GM23338 (cell line): ENCODE data around the gene NTM. TPM values are rescaled to one million over a fixed set of nuclear protein-coding genes. Genes with fewer than 3 reads are reported as not detected.

ENCODE experiments used
- ATAC-seq: fragments of 200-7000 bp; cut with Tn5 transposase; 3 replicates; pipeline ENCODE4 v1.9.1; 2020
- DNase-seq: peaks from one replicate; pipeline ENCODE4 v3.0.0-alpha.2; 2015; ENCODE audit warnings: low spot score
- H2AFZ ChIP-seq: fragments of 200-600 bp; sonication (generic); 2 replicates; pipeline ENCODE4 v1.8.0; 2016; ENCODE audit warnings: antibody characterized with exemption, mild to moderate bottlenecking, moderate library complexity
- H3F3A ChIP-seq: fragments of 200-600 bp; sonication (generic); replicated peaks from 2 replicates; pipeline ENCODE4 v1.8.0; 2017; ENCODE audit warnings: antibody characterized with exemption, mixed run types, low read depth
- H3K27ac ChIP-seq: fragments of 200-600 bp; sonication (generic); 2 replicates; pipeline ENCODE4 v1.6.1; 2016; ENCODE audit warnings: low read depth
- H3K27me3 ChIP-seq: fragments of 200-600 bp; sonication (generic); 2 replicates; pipeline ENCODE4 v1.8.0; 2016; ENCODE audit warnings: mild to moderate bottlenecking, mixed run types, moderate library complexity; ENCODE audit not compliant: insufficient read depth
- H3K36me3 ChIP-seq: fragments of 200-600 bp; sonication (generic); 2 replicates; pipeline ENCODE4 v1.8.0; 2016; ENCODE audit warnings: mild to moderate bottlenecking; ENCODE audit not compliant: insufficient read depth
- H3K4me1 ChIP-seq: fragments of 200-600 bp; sonication (generic); 2 replicates; pipeline ENCODE4 v1.8.0; 2016; ENCODE audit warnings: mild to moderate bottlenecking, moderate library complexity; ENCODE audit not compliant: insufficient read depth
- H3K4me2 ChIP-seq: fragments of 200-600 bp; sonication (generic); 2 replicates; pipeline ENCODE4 v1.7.1; 2017; ENCODE audit warnings: mixed run types
- H3K4me3 ChIP-seq: fragments of 200-600 bp; sonication (generic); 2 replicates; pipeline ENCODE4 v1.6.1; 2016; ENCODE audit warnings: mixed run types
- H3K79me2 ChIP-seq: fragments of 200-600 bp; sonication (generic); replicated peaks from 2 replicates; pipeline ENCODE4 v1.8.0; 2017; ENCODE audit warnings: mild to moderate bottlenecking; ENCODE audit not compliant: insufficient read depth
- H3K9me2 ChIP-seq: fragments of 200-600 bp; sonication (generic); 2 replicates; pipeline ENCODE4 v1.8.0; 2017; ENCODE audit not compliant: insufficient read depth
- H4K20me1 ChIP-seq: fragments of 200-600 bp; sonication (generic); replicated peaks from 2 replicates; pipeline ENCODE4 v1.8.0; 2017; ENCODE audit warnings: mild to moderate bottlenecking; ENCODE audit not compliant: insufficient read depth
- H3K27ac Mint-ChIP-seq: 2 replicates; pipeline ENCODE4 v1.8.0; 2020; ENCODE audit warnings: inconsistent platforms, mild to moderate bottlenecking, moderate library complexity, mixed read lengths
- H3K27me3 Mint-ChIP-seq: 3 replicates; pipeline ENCODE4 v1.8.0; 2022; ENCODE audit warnings: low read depth, mild to moderate bottlenecking, moderate library complexity, mixed read lengths, inconsistent platforms; ENCODE audit not compliant: insufficient read depth, poor library complexity
- H3K36me3 Mint-ChIP-seq: 3 replicates; pipeline ENCODE4 v1.8.0; 2021; ENCODE audit warnings: low read depth, mild to moderate bottlenecking, inconsistent platforms, moderate library complexity, mixed read lengths
- H3K4me1 Mint-ChIP-seq: 3 replicates; pipeline ENCODE4 v1.8.0; 2020; ENCODE audit warnings: mild to moderate bottlenecking, inconsistent platforms, mixed read lengths
- H3K4me3 Mint-ChIP-seq: 3 replicates; pipeline ENCODE4 v1.8.0; 2021; ENCODE audit warnings: moderate library complexity, mild to moderate bottlenecking, inconsistent platforms, mixed read lengths
- H3K9me3 Mint-ChIP-seq: 3 replicates; pipeline ENCODE4 v1.8.0; 2020; ENCODE audit warnings: moderate library complexity, mild to moderate bottlenecking, inconsistent platforms, mixed read lengths
- CREB1 ChIP-seq: fragments of 250-450 bp; sonication (Bioruptor Pico); IDR thresholded peaks from 2 replicates; pipeline ENCODE4 v1.5.0; 2020; ENCODE audit warnings: low read depth, mild to moderate bottlenecking, moderate library complexity
- EZH2 ChIP-seq: fragments of 200-600 bp; sonication (generic); IDR thresholded peaks from one replicate; pipeline ENCODE4 v1.8.0; 2017; ENCODE audit warnings: antibody characterized with exemption, mild to moderate bottlenecking, low read depth; ENCODE audit not compliant: unreplicated experiment
- JUNB ChIP-seq: IDR thresholded peaks from one replicate; pipeline ENCODE4 v1.6.1; 2016; ENCODE audit warnings: antibody characterized with exemption; ENCODE audit not compliant: unreplicated experiment
- NANOG ChIP-seq: IDR thresholded peaks from 2 replicates; pipeline ENCODE4 v1.6.1; 2016; ENCODE audit warnings: antibody characterized with exemption, borderline replicate concordance
- POLR2AphosphoS5 ChIP-seq: IDR thresholded peaks from 2 replicates; pipeline ENCODE4 v1.6.1; 2016; ENCODE audit warnings: antibody characterized with exemption, low read depth
- STAT1 ChIP-seq: IDR thresholded peaks from one replicate; pipeline ENCODE4 v1.6.1; 2016; ENCODE audit warnings: antibody characterized with exemption; ENCODE audit not compliant: unreplicated experiment
- ZNF114 ChIP-seq: fragments of 250-450 bp; sonication (Bioruptor Pico); IDR thresholded peaks from 2 replicates; pipeline ENCODE4 v1.5.0; 2020; ENCODE audit warnings: mild to moderate bottlenecking, moderate library complexity
- ZNF331 ChIP-seq: fragments of 250-450 bp; sonication (Bioruptor Pico); IDR thresholded peaks from 2 replicates; pipeline ENCODE4 v1.5.0; 2020; ENCODE audit warnings: low read depth, mild to moderate bottlenecking, moderate library complexity
- polyA plus RNA-seq: library from polyadenylated mRNA; unstranded; fragments of >200 nt; fragmentation: Nextera tagmentation; extraction: Ambion mirVana; gene quantifications from 2 replicates; pipeline ENCODE4 v1.2.1, GENCODE V29; 2016
- total RNA-seq: library from RNA; depleted of rRNA; stranded (reverse); fragments of >200 nt; shearing (Covaris generic); gene quantifications from 2 replicates; pipeline ENCODE4 v1.2.3, GENCODE V29; 2014
- TF ChIP-seq, protein P1 (sequence below): IDR thresholded peaks from one replicate; pipeline ENCODE4 v1.6.1; 2018; ENCODE audit warnings: antibody characterized with exemption; ENCODE audit not compliant: unreplicated experiment
- TF ChIP-seq, protein P2 (sequence below), 2 experiments: fragments of 200-600 bp in 1 of 2; sonication (generic) in 1 of 2; conservative IDR thresholded peaks; 2 replicates each; pipeline versions ENCODE4 v1.5.1 to v1.6.1; 2016 to 2017; ENCODE audit warnings: antibody characterized with exemption in 2 of 2, low read depth in 2 of 2, mild to moderate bottlenecking in 2 of 2, moderate library complexity in 1 of 2
- TF ChIP-seq, protein P3 (sequence below): IDR thresholded peaks from 2 replicates; pipeline ENCODE4 v1.6.1; 2016; ENCODE audit warnings: antibody characterized with exemption

NTM gene
- total and polyA plus RNA-seq, 2 experiments from 2014 or later = 10.6 to 14.6 TPM

DNA sequence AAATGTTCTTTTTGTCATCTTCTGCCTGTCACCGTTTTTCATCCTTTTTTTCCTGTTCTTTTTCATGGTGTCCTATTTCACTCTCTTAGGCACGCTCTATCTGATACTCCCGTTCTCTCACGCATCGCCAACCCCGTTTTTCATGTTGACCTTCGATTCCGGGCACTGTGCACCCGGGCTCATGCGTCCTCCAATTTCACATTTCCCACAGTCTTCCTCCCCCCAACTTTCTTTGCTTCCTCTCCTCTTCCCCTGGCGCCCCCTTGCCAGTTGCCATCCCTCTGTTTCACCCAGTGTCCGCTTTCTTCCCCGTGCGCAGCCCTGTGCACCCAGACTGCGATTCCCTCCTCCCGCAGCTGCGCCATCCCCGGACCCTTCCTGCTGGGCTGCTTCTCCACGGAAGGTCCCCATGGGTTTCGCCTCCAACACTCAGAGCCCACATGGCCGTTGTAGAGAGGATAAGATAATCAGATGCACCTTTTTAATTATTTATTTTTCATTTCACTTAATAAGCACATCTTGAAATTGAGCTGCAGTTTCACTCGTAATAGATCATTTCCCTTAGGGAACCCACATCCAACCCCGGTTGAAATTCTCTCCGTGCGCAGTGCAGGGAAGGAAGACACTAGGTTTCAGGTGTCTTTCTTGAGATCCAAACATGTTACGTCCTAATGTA is 791.1 kb downstream of the NTM start:
- H3K4me3 ChIP-seq = no peak overlapping the region
- H3K27me3 Mint-ChIP-seq = no peaks in the 10 kb centered on the region

DNA sequence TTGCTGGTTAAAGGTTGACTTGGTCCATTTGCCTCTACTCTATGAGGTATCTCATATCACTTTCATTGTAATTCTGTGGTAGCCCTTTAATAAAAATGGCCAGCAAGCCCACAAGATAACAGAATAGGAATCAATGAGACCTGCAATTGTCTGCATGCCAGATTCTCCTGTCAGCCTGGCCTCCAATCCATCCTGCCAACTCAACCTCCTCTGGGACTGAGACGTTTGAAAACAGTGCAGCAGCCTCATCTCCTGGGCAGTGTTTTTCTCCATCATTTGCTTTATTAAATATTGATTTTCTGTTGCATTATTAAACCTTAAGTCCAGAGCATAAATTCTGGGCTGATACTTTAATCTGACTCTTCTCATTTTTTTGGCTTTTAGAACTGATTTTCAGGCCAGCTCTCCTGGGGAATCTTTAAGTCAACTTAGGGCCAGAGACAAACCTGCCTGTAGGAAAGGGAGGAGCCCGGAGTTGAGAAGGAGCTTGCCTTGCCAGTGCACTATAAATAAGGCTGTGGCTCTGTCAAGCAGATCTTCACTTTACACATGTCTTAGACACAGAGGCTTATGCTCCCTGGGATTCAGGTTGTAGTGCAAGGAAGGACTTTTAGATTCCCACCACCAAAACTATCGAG is 798.0 kb downstream of the NTM start:
- Histone ChIP-seq H2AFZ (no peak overlapping the region), H3K9me2 (peaks cover 13% of the 10 kb centered on the region; the same call in 1 of the 2 replicates), H3K4me2 (no peak overlapping the region), H3F3A (no peaks in the 10 kb centered on the region), H3K4me3 (no peak overlapping the region), H4K20me1 (no peaks in the 10 kb centered on the region), H3K36me3 (no peaks in the 10 kb centered on the region), H3K79me2 (no peaks in the 10 kb centered on the region), H3K27ac (no peak overlapping the region), H3K4me1 (no peaks in the 10 kb centered on the region), H3K27me3 (no peaks in the 10 kb centered on the region)
- no peaks in the 10 kb centered on the region for H3K9me3 Mint-ChIP-seq
- no peaks in the 10 kb centered on the region for H3K36me3 Mint-ChIP-seq
- no peaks in the 10 kb centered on the region for H3K27me3 Mint-ChIP-seq
- no peak overlapping the region for H3K27ac Mint-ChIP-seq
- DNase-seq (no peak), ATAC-seq (no peak)
- no peaks in the 10 kb centered on the region for H3K4me1 Mint-ChIP-seq
- no peak overlapping the region for H3K4me3 Mint-ChIP-seq
- TF ChIP-seq, protein P1, sequence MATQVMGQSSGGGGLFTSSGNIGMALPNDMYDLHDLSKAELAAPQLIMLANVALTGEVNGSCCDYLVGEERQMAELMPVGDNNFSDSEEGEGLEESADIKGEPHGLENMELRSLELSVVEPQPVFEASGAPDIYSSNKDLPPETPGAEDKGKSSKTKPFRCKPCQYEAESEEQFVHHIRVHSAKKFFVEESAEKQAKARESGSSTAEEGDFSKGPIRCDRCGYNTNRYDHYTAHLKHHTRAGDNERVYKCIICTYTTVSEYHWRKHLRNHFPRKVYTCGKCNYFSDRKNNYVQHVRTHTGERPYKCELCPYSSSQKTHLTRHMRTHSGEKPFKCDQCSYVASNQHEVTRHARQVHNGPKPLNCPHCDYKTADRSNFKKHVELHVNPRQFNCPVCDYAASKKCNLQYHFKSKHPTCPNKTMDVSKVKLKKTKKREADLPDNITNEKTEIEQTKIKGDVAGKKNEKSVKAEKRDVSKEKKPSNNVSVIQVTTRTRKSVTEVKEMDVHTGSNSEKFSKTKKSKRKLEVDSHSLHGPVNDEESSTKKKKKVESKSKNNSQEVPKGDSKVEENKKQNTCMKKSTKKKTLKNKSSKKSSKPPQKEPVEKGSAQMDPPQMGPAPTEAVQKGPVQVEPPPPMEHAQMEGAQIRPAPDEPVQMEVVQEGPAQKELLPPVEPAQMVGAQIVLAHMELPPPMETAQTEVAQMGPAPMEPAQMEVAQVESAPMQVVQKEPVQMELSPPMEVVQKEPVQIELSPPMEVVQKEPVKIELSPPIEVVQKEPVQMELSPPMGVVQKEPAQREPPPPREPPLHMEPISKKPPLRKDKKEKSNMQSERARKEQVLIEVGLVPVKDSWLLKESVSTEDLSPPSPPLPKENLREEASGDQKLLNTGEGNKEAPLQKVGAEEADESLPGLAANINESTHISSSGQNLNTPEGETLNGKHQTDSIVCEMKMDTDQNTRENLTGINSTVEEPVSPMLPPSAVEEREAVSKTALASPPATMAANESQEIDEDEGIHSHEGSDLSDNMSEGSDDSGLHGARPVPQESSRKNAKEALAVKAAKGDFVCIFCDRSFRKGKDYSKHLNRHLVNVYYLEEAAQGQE = no peak
- TF ChIP-seq ZNF331 (no peak), JUNB (no peak), NANOG (no peak), EZH2 (no peak), CREB1 (CRISPR knock-in tag) (no peak), STAT1 (no peak), POLR2AphosphoS5 (no peak), ZNF114 (no peak)
- TF ChIP-seq, protein P2, sequence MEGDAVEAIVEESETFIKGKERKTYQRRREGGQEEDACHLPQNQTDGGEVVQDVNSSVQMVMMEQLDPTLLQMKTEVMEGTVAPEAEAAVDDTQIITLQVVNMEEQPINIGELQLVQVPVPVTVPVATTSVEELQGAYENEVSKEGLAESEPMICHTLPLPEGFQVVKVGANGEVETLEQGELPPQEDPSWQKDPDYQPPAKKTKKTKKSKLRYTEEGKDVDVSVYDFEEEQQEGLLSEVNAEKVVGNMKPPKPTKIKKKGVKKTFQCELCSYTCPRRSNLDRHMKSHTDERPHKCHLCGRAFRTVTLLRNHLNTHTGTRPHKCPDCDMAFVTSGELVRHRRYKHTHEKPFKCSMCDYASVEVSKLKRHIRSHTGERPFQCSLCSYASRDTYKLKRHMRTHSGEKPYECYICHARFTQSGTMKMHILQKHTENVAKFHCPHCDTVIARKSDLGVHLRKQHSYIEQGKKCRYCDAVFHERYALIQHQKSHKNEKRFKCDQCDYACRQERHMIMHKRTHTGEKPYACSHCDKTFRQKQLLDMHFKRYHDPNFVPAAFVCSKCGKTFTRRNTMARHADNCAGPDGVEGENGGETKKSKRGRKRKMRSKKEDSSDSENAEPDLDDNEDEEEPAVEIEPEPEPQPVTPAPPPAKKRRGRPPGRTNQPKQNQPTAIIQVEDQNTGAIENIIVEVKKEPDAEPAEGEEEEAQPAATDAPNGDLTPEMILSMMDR (conservative IDR thresholded peaks at IDR 0.05; ENCODE audit: low read depth in 2 of 2) = no peak
- TF ChIP-seq, protein P3, sequence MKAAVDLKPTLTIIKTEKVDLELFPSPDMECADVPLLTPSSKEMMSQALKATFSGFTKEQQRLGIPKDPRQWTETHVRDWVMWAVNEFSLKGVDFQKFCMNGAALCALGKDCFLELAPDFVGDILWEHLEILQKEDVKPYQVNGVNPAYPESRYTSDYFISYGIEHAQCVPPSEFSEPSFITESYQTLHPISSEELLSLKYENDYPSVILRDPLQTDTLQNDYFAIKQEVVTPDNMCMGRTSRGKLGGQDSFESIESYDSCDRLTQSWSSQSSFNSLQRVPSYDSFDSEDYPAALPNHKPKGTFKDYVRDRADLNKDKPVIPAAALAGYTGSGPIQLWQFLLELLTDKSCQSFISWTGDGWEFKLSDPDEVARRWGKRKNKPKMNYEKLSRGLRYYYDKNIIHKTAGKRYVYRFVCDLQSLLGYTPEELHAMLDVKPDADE = no peak

More for the DNA sequence above, 791.1 kb downstream of the NTM start:
- Histone ChIP-seq H3K36me3 (no peaks in the 10 kb centered on the region), H2AFZ (no peak overlapping the region), H3K27me3 (no peaks in the 10 kb centered on the region), H3F3A (no peaks in the 10 kb centered on the region), H3K4me1 (no peaks in the 10 kb centered on the region), H3K79me2 (no peaks in the 10 kb centered on the region), H4K20me1 (no peaks in the 10 kb centered on the region), H3K9me2 (peaks cover 8% of the 10 kb centered on the region; the same call in 1 of the 2 replicates), H3K27ac (no peak overlapping the region), H3K4me2 (no peak overlapping the region)
- DNase-seq = no peak
- ATAC-seq = no peak
- TF ChIP-seq STAT1 = no peak
- TF ChIP-seq JUNB = no peak
- Mint-ChIP-seq H3K27ac (no peak overlapping the region), H3K36me3 (no peaks in the 10 kb centered on the region), H3K4me3 (no peak overlapping the region), H3K4me1 (peaks cover 7% of the 10 kb centered on the region), H3K9me3 (no peaks in the 10 kb centered on the region)
